ENCODE data around the gene CTDSPL. TPM values are rescaled to one million over a fixed set of nuclear protein-coding genes. Genes with fewer than 3 reads are reported as not detected.
A peak's percentile ranks its signal among the peaks of the same experiment; 100 is the strongest.

The CTDSPL gene
- total and polyA plus RNA-seq, 7 donors: 19.1 to 69.1 (median 46.3) TPM

GRCh38 chr3:37941608-37942508 is 80.2 kb downstream of the CTDSPL start:
- H3K36me3 ChIP-seq: no peaks in the 10 kb centered on the region
- peak overlapping the region in 3 of 4 donors; percentile 30 to 51 (median 37) for H3K27ac ChIP-seq
- no peak overlapping the region for H3K4me3 ChIP-seq
- DNase-seq: no peak
- peaks cover 0 to 88% (median 79%) of the 10 kb centered on the region in 4 donors for H3K4me1 ChIP-seq
- 35 to 67% methylated on average over 12 of the region's 12 CpGs for WGBS, 2 donors
- intact Hi-C loops (cut with DNase I): loop anchor here (5.0 kb wide), 1 partner anchor 45 kb away; no protein-coding TSS in a partner anchor
- no peaks in the 10 kb centered on the region for H3K9me3 ChIP-seq
- no peaks in the 10 kb centered on the region for H3K27me3 ChIP-seq
- TF ChIP-seq CTCF (IDR thresholded peaks at IDR 0.05) (no peak), EP300 (IDR thresholded peaks at IDR 0.05) (no peak), POLR2AphosphoS5 (IDR thresholded peaks at IDR 0.05) (no peak), POLR2A (IDR thresholded peaks at IDR 0.05) (no peak)

- Histone ChIP-seq H3K9me3 (no peaks in the 10 kb centered on the region), H3K4me3 (no peak overlapping the region), H3K27me3 (no peaks in the 10 kb centered on the region), H3K36me3 (peaks cover 0 to 4% (median 0%) of the 10 kb centered on the region in 4 donors), H3K27ac (peak overlapping the region in 3 of 4 donors; percentile 37 to 68 (median 51)), H3K4me1 (peaks cover 0 to 87% (median 76%) of the 10 kb centered on the region in 4 donors)
- DNase-seq: no peak
- intact Hi-C loops (cut with DNase I): loop anchor here (5.0 kb wide), 1 partner anchor 45 kb away; no protein-coding TSS in a partner anchor
- TF ChIP-seq POLR2A (IDR thresholded peaks at IDR 0.05): no peak
- TF ChIP-seq EP300 (IDR thresholded peaks at IDR 0.05): no peak
- TF ChIP-seq CTCF (IDR thresholded peaks at IDR 0.05): no peak
- TF ChIP-seq POLR2AphosphoS5 (IDR thresholded peaks at IDR 0.05): no peak
- 74 to 91% methylated on average over 2 of the region's 2 CpGs for WGBS, 2 donors
These were observed 81.0 kb downstream of the CTDSPL start for GRCh38 chr3:37942646-37943045.

- Histone ChIP-seq H3K9me3 (no peaks in the 10 kb centered on the region), H3K27me3 (no peaks in the 10 kb centered on the region), H3K27ac (peak overlapping the region; percentile 28 to 78 (median 68)), H3K36me3 (peaks cover 0 to 4% (median 0%) of the 10 kb centered on the region in 4 donors), H3K4me1 (peaks cover 0 to 86% (median 75%) of the 10 kb centered on the region in 4 donors), H3K4me3 (no peak overlapping the region)
- WGBS, 2 donors: 37 to 75% methylated on average over 4 of the region's 4 CpGs
- TF ChIP-seq POLR2A (IDR thresholded peaks at IDR 0.05) (no peak), POLR2AphosphoS5 (IDR thresholded peaks at IDR 0.05) (no peak), CTCF (IDR thresholded peaks at IDR 0.05) (no peak), EP300 (IDR thresholded peaks at IDR 0.05) (no peak)
- no peak for DNase-seq
- intact Hi-C loops (cut with DNase I): loop anchor here (5.0 kb wide), 1 partner anchor 46 kb away; no protein-coding TSS in a partner anchor
These were observed 81.4 kb downstream of the CTDSPL start for GRCh38 chr3:37943126-37943525.

GRCh38 chr3:37943631-37944314 is 82.1 kb downstream of the CTDSPL start:
- Histone ChIP-seq H3K27ac (peak overlapping the region; percentile 56 to 78 (median 68)), H3K36me3 (peaks cover 0 to 4% (median 0%) of the 10 kb centered on the region in 4 donors), H3K9me3 (no peaks in the 10 kb centered on the region), H3K4me3 (no peak overlapping the region), H3K27me3 (no peaks in the 10 kb centered on the region), H3K4me1 (peaks cover 0 to 79% (median 73%) of the 10 kb centered on the region in 4 donors)
- 83 to 87% methylated on average over 8 of the region's 8 CpGs for WGBS, 2 donors
- intact Hi-C loops (cut with DNase I): loop anchor here (5.0 kb wide), 1 partner anchor 46 kb away; no protein-coding TSS in a partner anchor
- DNase-seq: peak; percentile 76
- TF ChIP-seq POLR2AphosphoS5 (IDR thresholded peaks at IDR 0.05) (peak in 3 of 4 donors; percentile 35 to 86 (median 79)), CTCF (IDR thresholded peaks at IDR 0.05) (no peak), POLR2A (IDR thresholded peaks at IDR 0.05) (no peak), EP300 (IDR thresholded peaks at IDR 0.05) (no peak)

All from sigmoid colon (tissue), 7 donors.